H1 (cell line): Measurements from ENCODE around the gene CDR2. TPM values are rescaled to one million over a fixed set of nuclear protein-coding genes. Genes with fewer than 3 reads are reported as not detected.

ENCODE experiments used
- CTCF ChIA-PET: fragments of 300-600 bp; sonication (Branson Sonifier 250); formaldehyde crosslinking; loops from one replicate; lab custom pipeline; 2021; ENCODE audit not compliant: partially characterized antibody; lab: Charles Lee
- POLR2A ChIA-PET: fragments of 300-600 bp; sonication (Branson Sonifier 250); formaldehyde crosslinking; loops from one replicate; lab custom pipeline; 2021; ENCODE audit warnings: inconsistent platforms; ENCODE audit not compliant: partially characterized antibody; lab: Charles Lee
- DNase-seq, 2 experiments: peaks; one replicate each; pipeline versions ENCODE4 v3.0.0 to v3.0.0-alpha.2; 2010 to 2022; ENCODE audit warnings: low spot score in 2 of 2, low read depth in 1 of 2, mixed read lengths in 1 of 2
- FAIRE-seq: peaks from 2 replicates; lab custom pipeline; 2011; peaks lifted over from hg19 to GRCh38; lab: Jason Lieb, UNC
- H2AFZ ChIP-seq: 2 replicates; pipeline ENCODE4 v1.8.1; 2012; ENCODE audit warnings: low read length, inconsistent platforms
- H2AK5ac ChIP-seq: 2 replicates; pipeline ENCODE4 v1.6.1; 2013; ENCODE audit warnings: low read depth, low read length
- H2BK120ac ChIP-seq: replicated peaks from 2 replicates; pipeline ENCODE3; 2013; ENCODE audit warnings: low read depth, low read length, inconsistent platforms
- H2BK12ac ChIP-seq: 2 replicates; pipeline ENCODE4 v1.6.1; 2013; ENCODE audit warnings: low read depth, low read length
- H2BK15ac ChIP-seq: 2 replicates; pipeline ENCODE4 v1.6.1; 2013; ENCODE audit warnings: low read length
- H2BK20ac ChIP-seq: 2 replicates; pipeline ENCODE4 v1.6.1; 2013; ENCODE audit warnings: low read length
- H2BK5ac ChIP-seq: 2 replicates; pipeline ENCODE4 v1.6.1; 2013; ENCODE audit warnings: low read depth, low read length
- H3K14ac ChIP-seq: 2 replicates; pipeline ENCODE4 v1.6.1; 2013; ENCODE audit warnings: inconsistent platforms; ENCODE audit not compliant: insufficient read length
- H3K18ac ChIP-seq: 2 replicates; pipeline ENCODE4 v1.6.1; 2013; ENCODE audit warnings: low read length; ENCODE audit errors: extremely low read depth
- H3K23ac ChIP-seq: 2 replicates; pipeline ENCODE4 v1.6.1; 2013; ENCODE audit warnings: inconsistent platforms; ENCODE audit not compliant: insufficient read length
- H3K23me2 ChIP-seq: 2 replicates; pipeline ENCODE4 v1.6.1; 2013; ENCODE audit warnings: low read depth, low read length
- H3K27ac ChIP-seq: 2 replicates; pipeline ENCODE4 v1.6.1; 2011; ENCODE audit warnings: low read depth, low read length, inconsistent platforms
- H3K27me3 ChIP-seq, 4 experiments: replicated peaks in 1 of 4; 1 replicate in 1 of 4; 2 replicates in 3 of 4; pipeline versions ENCODE4 v1.6.1 to v1.8.1; 2011 to 2013; ENCODE audit warnings: low read length in 3 of 4, mild to moderate bottlenecking in 3 of 4, inconsistent platforms in 2 of 4, mixed read lengths in 2 of 4, moderate library complexity in 1 of 4; ENCODE audit not compliant: control insufficient read depth in 3 of 4, insufficient read depth in 3 of 4; ENCODE audit errors: extremely low read depth in 1 of 4
- H3K36me3 ChIP-seq, 4 experiments: 2 replicates each; pipeline versions ENCODE4 v1.6.1 to v1.8.1; 2011 to 2013; ENCODE audit warnings: mild to moderate bottlenecking in 4 of 4, low read length in 3 of 4, moderate library complexity in 2 of 4, control low read depth in 1 of 4, inconsistent platforms in 1 of 4; ENCODE audit not compliant: insufficient read depth in 4 of 4, control insufficient read depth in 2 of 4
- H3K4ac ChIP-seq: replicated peaks from 2 replicates; pipeline ENCODE3; 2013; ENCODE audit warnings: low read length, low read depth, mixed read lengths, inconsistent platforms; ENCODE audit not compliant: insufficient read length
- H3K4me1 ChIP-seq, 4 experiments: replicated peaks in 1 of 4; 1 replicate in 1 of 4; 2 replicates in 3 of 4; pipeline versions ENCODE4 v1.6.1 to v1.8.1; 2011 to 2013; ENCODE audit warnings: low read length in 3 of 4, inconsistent platforms in 2 of 4, mixed read lengths in 1 of 4; ENCODE audit not compliant: insufficient read depth in 4 of 4, control insufficient read depth in 3 of 4
- H3K4me2 ChIP-seq, 2 experiments: 2 replicates each; pipeline versions ENCODE4 v1.6.1 to v1.8.1; 2011 to 2013; ENCODE audit warnings: low read depth in 2 of 2, low read length in 2 of 2, control low read depth in 1 of 2, inconsistent platforms in 1 of 2, mild to moderate bottlenecking in 1 of 2; ENCODE audit not compliant: insufficient read depth in 1 of 2
- H3K4me3 ChIP-seq, 4 experiments: fragments of 200-600, 300-600 bp in 1 of 4; sonication (generic), shearing (Covaris generic), sonication (Bioruptor Twin) in 1 of 4; 2 replicates each; pipeline versions ENCODE4 v1.5.1 to v1.8.1; 2011 to 2016; ENCODE audit warnings: low read length in 4 of 4, low read depth in 3 of 4, control low read depth in 2 of 4, inconsistent platforms in 2 of 4, mild to moderate bottlenecking in 2 of 4, mixed read lengths in 1 of 4, moderate library complexity in 1 of 4; ENCODE audit not compliant: insufficient read depth in 2 of 4; ENCODE audit errors: extremely low read depth in 1 of 4
- H3K56ac ChIP-seq: replicated peaks from 2 replicates; pipeline ENCODE3; 2013; ENCODE audit warnings: low read depth, mild to moderate bottlenecking, mixed read lengths, low read length, inconsistent platforms; ENCODE audit not compliant: insufficient read length
- H3K79me1 ChIP-seq: 2 replicates; pipeline ENCODE4 v1.6.1; 2013; ENCODE audit warnings: low read depth, low read length, control low read depth
- H3K79me2 ChIP-seq, 2 experiments: 2 replicates each; pipeline versions ENCODE4 v1.6.1 to v1.8.1; 2012 to 2013; ENCODE audit warnings: low read length in 2 of 2, mild to moderate bottlenecking in 2 of 2, inconsistent platforms in 1 of 2; ENCODE audit not compliant: insufficient read depth in 2 of 2, control insufficient read depth in 1 of 2
- H3K9ac ChIP-seq, 4 experiments: replicated peaks in 1 of 4; 1 replicate in 1 of 4; 2 replicates in 3 of 4; pipeline versions ENCODE4 v1.6.1 to v1.8.1; 2011 to 2013; ENCODE audit warnings: low read depth in 3 of 4, low read length in 3 of 4, control low read depth in 2 of 4, mild to moderate bottlenecking in 2 of 4, moderate library complexity in 2 of 4, inconsistent platforms in 1 of 4; ENCODE audit errors: extremely low read depth in 1 of 4
- H3K9me3 ChIP-seq, 2 experiments: 2 replicates each; pipeline versions ENCODE4 v1.6.1 to v1.8.1; 2012 to 2013; ENCODE audit warnings: mild to moderate bottlenecking in 2 of 2, moderate library complexity in 2 of 2, control low read depth in 1 of 2, inconsistent platforms in 1 of 2, low read depth in 1 of 2, low read length in 1 of 2, mixed read lengths in 1 of 2; ENCODE audit not compliant: insufficient read depth in 2 of 2
- H4K20me1 ChIP-seq, 2 experiments: replicated peaks in 1 of 2; 2 replicates each; pipeline versions ENCODE3 to v1.8.1; 2011 to 2013; ENCODE audit warnings: inconsistent platforms in 2 of 2, low read length in 2 of 2, mild to moderate bottlenecking in 1 of 2; ENCODE audit not compliant: insufficient read depth in 2 of 2, control insufficient read depth in 1 of 2
- H4K5ac ChIP-seq: 2 replicates; pipeline ENCODE4 v1.6.1; 2013; ENCODE audit warnings: low read length, low read depth, mixed read lengths, inconsistent platforms; ENCODE audit not compliant: insufficient read length
- H4K8ac ChIP-seq: 2 replicates; pipeline ENCODE4 v1.8.0; 2013; ENCODE audit warnings: mild to moderate bottlenecking, moderate library complexity, low read length, inconsistent platforms; ENCODE audit not compliant: insufficient read depth; ENCODE audit errors: extremely low read depth
- H4K91ac ChIP-seq: replicated peaks from 2 replicates; pipeline ENCODE3; 2013; ENCODE audit warnings: low read length, mixed read lengths, inconsistent platforms; ENCODE audit not compliant: insufficient read length
- BRCA1 ChIP-seq: IDR thresholded peaks from 2 replicates; pipeline ENCODE4 v1.6.1; 2012; ENCODE audit warnings: low read depth, low read length, improper control_type of control experiment
- CHD2 ChIP-seq: IDR thresholded peaks from 2 replicates; pipeline ENCODE4 v1.6.1; 2012; ENCODE audit warnings: low read length, improper control_type of control experiment
- GTF2F1 ChIP-seq: IDR thresholded peaks from 2 replicates; pipeline ENCODE4 v1.6.1; 2012; ENCODE audit warnings: low read depth, low read length, improper control_type of control experiment, borderline replicate concordance
- KDM4A ChIP-seq: IDR thresholded peaks from one replicate; pipeline ENCODE4 v1.7.1; 2012; ENCODE audit warnings: low read depth, mild to moderate bottlenecking, moderate library complexity, low read length, inconsistent platforms; ENCODE audit not compliant: severe bottlenecking
- KDM5A ChIP-seq: fragments of 200-600 bp; IDR thresholded peaks from 2 replicates; pipeline ENCODE4 v1.7.1; 2012; ENCODE audit warnings: mild to moderate bottlenecking, low read length, inconsistent platforms, mixed read lengths
- MAFK ChIP-seq: IDR thresholded peaks from 2 replicates; pipeline ENCODE4 v1.6.1; 2012; ENCODE audit warnings: low read depth, mild to moderate bottlenecking, improper control_type of control experiment, low read length
- SIN3A ChIP-seq, 2 experiments: IDR thresholded peaks in 1 of 2; conservative IDR thresholded peaks in 1 of 2; 2 replicates each; pipeline ENCODE4 v1.6.1; 2011 to 2012; ENCODE audit warnings: low read length in 2 of 2, improper control_type of control experiment in 1 of 2, low read depth in 1 of 2, mild to moderate bottlenecking in 1 of 2
- SP4 ChIP-seq: IDR thresholded peaks from 2 replicates; pipeline ENCODE4 v1.6.1; 2012; ENCODE audit warnings: low read length, inconsistent platforms
- WGBS, 2 experiments: shearing (Covaris generic) in 1 of 2; methylation state at CpG; one replicate each; pipeline versions ENCODE4 v1.1.6 to v1.1.7; 2013 to 2015; ENCODE audit warnings: low lambda C conversion rate in 2 of 2, mixed read lengths in 2 of 2, inconsistent platforms in 1 of 2, low coverage in 1 of 2, missing lambda C conversion rate in 1 of 2; ENCODE audit not compliant: insufficient replicate concordance in 2 of 2, insufficient coverage in 1 of 2, insufficient read length in 1 of 2; ENCODE audit errors: extremely low coverage in 1 of 2, missing lambda C conversion rate in 1 of 2; 5-methylcytosine and 5-hydroxymethylcytosine counted together
- polyA plus RNA-seq, 7 experiments: library from polyadenylated mRNA; depleted of rRNA in 3 of 7; stranded (reverse) in 5 of 7; unstranded in 2 of 7; fragments of >200 nt in 5 of 7; fragments of 200-250 nt in 2 of 7; gene quantifications; 1 replicate in 5 of 7; 2 replicates in 1 of 7; 4 replicates in 1 of 7; pipeline versions ENCODE4 v1.2.1 to v1.2.3, GENCODE V29; 2011 to 2013; ENCODE audit warnings: missing spikeins in 2 of 7, mixed read lengths in 2 of 7
- total RNA-seq: library from RNA; stranded (reverse); fragmentation: NEBNext Ultra II Directional; extraction: Animal tissue kit (Norgen Biotek cat#: 25700); gene quantifications from 2 replicates; pipeline ENCODE4 v1.2.1, GENCODE V29; 2021

Gene CDR2
- total and polyA plus RNA-seq, 2 of the 8 experiments (the other 6 are each of a cell fraction or from before 2014, with no cell fraction given), result 16.3 to 34.9 TPM

DNA sequence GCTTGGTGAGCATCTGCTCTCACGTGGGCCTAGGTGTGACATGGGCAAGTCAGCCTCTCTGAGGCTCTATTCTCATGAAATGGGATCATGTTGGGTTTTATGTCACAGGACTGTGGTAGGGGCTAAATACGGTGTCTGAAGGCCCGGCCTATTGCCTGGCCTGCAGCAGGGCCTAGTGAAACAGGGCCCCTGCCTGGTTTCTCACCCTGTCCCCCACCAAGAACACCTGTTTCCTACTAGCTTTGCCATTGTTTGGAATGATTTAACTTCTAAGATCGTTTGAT is 48.1 kb downstream of the CDR2 start:
- Histone ChIP-seq H2BK15ac (no peak overlapping the region), H2BK12ac (no peak overlapping the region), H3K79me1 (peaks cover 7% of the 10 kb centered on the region; the same call in 1 of the 2 replicates), H3K36me3 (peaks cover 7 to 58% (median 45%) of the 10 kb centered on the region in 4 experiments), H3K27me3 (no peaks in the 10 kb centered on the region), H4K20me1 (peaks cover 5 to 12% of the 10 kb centered on the region in 2 experiments), H3K18ac (no peak overlapping the region), H2BK5ac (no peak overlapping the region), H3K4me2 (no peak overlapping the region), H3K23me2 (no peaks in the 10 kb centered on the region), H2BK120ac (no peak overlapping the region), H3K4me1 (peaks cover 0 to 3% (median under 1%) of the 10 kb centered on the region in 4 experiments; a peak in 2 of 7 replicates), H3K56ac (no peak overlapping the region), H2AK5ac (no peak overlapping the region), H3K27ac (no peak overlapping the region), H3K23ac (no peak overlapping the region), H3K79me2 (peaks cover 0 to 13% of the 10 kb centered on the region in 2 experiments; a peak in 1 of 4 replicates), H2BK20ac (no peak overlapping the region), H4K8ac (no peak overlapping the region), H2AFZ (no peak overlapping the region), H4K5ac (no peak overlapping the region), H3K4ac (no peak overlapping the region), H4K91ac (no peak overlapping the region), H3K9me3 (no peaks in the 10 kb centered on the region), H3K4me3 (no peak overlapping the region), H3K9ac (no peak overlapping the region), H3K14ac (no peak overlapping the region)
- no peak for TF ChIP-seq SIN3A (conservative IDR thresholded peaks at IDR 0.05 in 1 of 2, IDR thresholded peaks at IDR 0.05 in 1 of 2; ENCODE audit: low read depth in 1 of 2, low read length in 2 of 2)
- no peak for TF ChIP-seq BRCA1
- TF ChIP-seq CHD2, result no peak
- TF ChIP-seq SP4, result no peak
- no peak for TF ChIP-seq MAFK
- no peak for TF ChIP-seq KDM5A
- TF ChIP-seq GTF2F1, result no peak
- TF ChIP-seq KDM4A, result no peak
- ChIA-PET CTCF (interaction anchor here (1.2 to 1.7 kb wide), 3 partner anchors 10 to 14 kb away, joined by 3 to 6 read pairs (median 4); no protein-coding TSS in a partner anchor), POLR2A (interaction anchor here (0.6 to 1.1 kb wide), 3 partner anchors 8 to 28 kb away, joined by 3 read pairs; no protein-coding TSS in a partner anchor)
- no peak for DNase-seq
- no peak for FAIRE-seq
- 90% methylated on average over 4 of the region's 4 CpGs; no CpG with 5 or more reads in 1 of the 2 experiments for WGBS, 2 experiments
